Endothelial cell (in vitro differentiated cells): ENCODE results near the gene MAGIX. TPM values are rescaled to one million over a fixed set of nuclear protein-coding genes. Genes with fewer than 3 reads are reported as not detected.
"Not testable (repeated sequence)": the region's sequence is repeated elsewhere in the genome, so short reads cannot be mapped to it uniquely, and the experiment has no call there.

Source experiments
- DNase-seq: peaks from one replicate; pipeline ENCODE4 v3.0.0; 2021; ENCODE audit warnings: low spot score
- H3K27ac Mint-ChIP-seq: one replicate; pipeline ENCODE4 v1.8.0; 2021; ENCODE audit warnings: mixed read lengths, inconsistent platforms; ENCODE audit not compliant: unreplicated experiment
- H3K27me3 Mint-ChIP-seq: one replicate; pipeline ENCODE4 v1.8.0; 2021; ENCODE audit warnings: mild to moderate bottlenecking, moderate library complexity, mixed read lengths, inconsistent platforms; ENCODE audit not compliant: unreplicated experiment
- H3K36me3 Mint-ChIP-seq: one replicate; pipeline ENCODE4 v1.8.0; 2021; ENCODE audit warnings: mild to moderate bottlenecking, low read depth, mixed read lengths, inconsistent platforms; ENCODE audit not compliant: unreplicated experiment
- H3K4me1 Mint-ChIP-seq: one replicate; pipeline ENCODE4 v1.8.0; 2021; ENCODE audit warnings: mild to moderate bottlenecking, mixed read lengths, inconsistent platforms; ENCODE audit not compliant: unreplicated experiment
- H3K4me3 Mint-ChIP-seq: one replicate; pipeline ENCODE4 v1.8.0; 2021; ENCODE audit warnings: mild to moderate bottlenecking, mixed read lengths, inconsistent platforms; ENCODE audit not compliant: unreplicated experiment
- H3K9me3 Mint-ChIP-seq: one replicate; pipeline ENCODE4 v1.8.0; 2021; ENCODE audit warnings: mixed read lengths, inconsistent platforms; ENCODE audit not compliant: unreplicated experiment
- total RNA-seq: library from RNA; stranded (reverse); fragmentation: NEBNext Ultra II Directional; extraction: Animal tissue kit (Norgen Biotek cat#: 25700); gene quantifications from one replicate; pipeline ENCODE4 v1.2.1, GENCODE V29; 2021; ENCODE audit not compliant: unreplicated experiment
- TF ChIP-seq, protein P1 (sequence below): fragments of 200-600 bp; sonication (generic); IDR thresholded peaks from one replicate; pipeline ENCODE4 v1.5.0; 2021; ENCODE audit warnings: antibody characterized with exemption; ENCODE audit not compliant: unreplicated experiment

The MAGIX gene
- total RNA-seq, 1 donor from 2014 or later: 1.2 TPM

GRCh38 chrX:49122499-49122898 lies 40.1 kb upstream of the MAGIX start:
- Mint-ChIP-seq H3K27ac (no peak overlapping the region), H3K4me1 (peaks cover 9% of the 10 kb centered on the region), H3K4me3 (peak overlapping the region; percentile 99), H3K36me3 (peaks cover 20% of the 10 kb centered on the region), H3K9me3 (no peaks in the 10 kb centered on the region), H3K27me3 (peaks cover 4% of the 10 kb centered on the region)
- DNase-seq: no peak
- TF ChIP-seq, protein P1, sequence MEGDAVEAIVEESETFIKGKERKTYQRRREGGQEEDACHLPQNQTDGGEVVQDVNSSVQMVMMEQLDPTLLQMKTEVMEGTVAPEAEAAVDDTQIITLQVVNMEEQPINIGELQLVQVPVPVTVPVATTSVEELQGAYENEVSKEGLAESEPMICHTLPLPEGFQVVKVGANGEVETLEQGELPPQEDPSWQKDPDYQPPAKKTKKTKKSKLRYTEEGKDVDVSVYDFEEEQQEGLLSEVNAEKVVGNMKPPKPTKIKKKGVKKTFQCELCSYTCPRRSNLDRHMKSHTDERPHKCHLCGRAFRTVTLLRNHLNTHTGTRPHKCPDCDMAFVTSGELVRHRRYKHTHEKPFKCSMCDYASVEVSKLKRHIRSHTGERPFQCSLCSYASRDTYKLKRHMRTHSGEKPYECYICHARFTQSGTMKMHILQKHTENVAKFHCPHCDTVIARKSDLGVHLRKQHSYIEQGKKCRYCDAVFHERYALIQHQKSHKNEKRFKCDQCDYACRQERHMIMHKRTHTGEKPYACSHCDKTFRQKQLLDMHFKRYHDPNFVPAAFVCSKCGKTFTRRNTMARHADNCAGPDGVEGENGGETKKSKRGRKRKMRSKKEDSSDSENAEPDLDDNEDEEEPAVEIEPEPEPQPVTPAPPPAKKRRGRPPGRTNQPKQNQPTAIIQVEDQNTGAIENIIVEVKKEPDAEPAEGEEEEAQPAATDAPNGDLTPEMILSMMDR: no peak

- not testable (repeated sequence) for H3K36me3 Mint-ChIP-seq, H3K27ac Mint-ChIP-seq, H3K4me3 Mint-ChIP-seq, DNase-seq, H3K4me1 Mint-ChIP-seq, H3K9me3 Mint-ChIP-seq, H3K27me3 Mint-ChIP-seq
Observed at GRCh38 chrX:49127742-49128258, 34.8 kb upstream of the MAGIX start.

DNA sequence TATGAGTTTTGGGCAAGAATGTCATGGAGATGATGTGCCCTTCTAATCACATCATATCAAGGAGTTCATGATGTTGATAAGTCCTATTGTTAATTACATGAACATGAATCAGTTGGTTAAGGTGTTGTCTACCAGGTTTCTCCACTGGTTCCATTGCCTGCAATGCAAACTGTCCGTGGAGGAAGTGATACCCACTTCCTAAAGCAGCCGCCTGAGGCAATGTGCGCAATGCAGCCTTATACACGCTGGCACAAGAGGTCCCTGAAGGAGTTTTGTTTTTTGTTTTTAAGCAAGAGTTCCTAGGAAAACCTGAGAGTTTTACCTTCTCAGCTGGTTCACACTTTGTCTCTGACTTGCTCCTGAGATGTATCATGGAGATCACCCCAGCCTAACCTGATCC lies 33.1 kb upstream of the MAGIX start:
- DNase-seq: no peak
- H3K4me1 Mint-ChIP-seq: no peaks in the 10 kb centered on the region
- no peaks in the 10 kb centered on the region for H3K36me3 Mint-ChIP-seq
- no peaks in the 10 kb centered on the region for H3K27me3 Mint-ChIP-seq
- no peaks in the 10 kb centered on the region for H3K9me3 Mint-ChIP-seq
- H3K27ac Mint-ChIP-seq: no peak overlapping the region
- TF ChIP-seq, protein P1: no peak
- no peak overlapping the region for H3K4me3 Mint-ChIP-seq

DNA sequence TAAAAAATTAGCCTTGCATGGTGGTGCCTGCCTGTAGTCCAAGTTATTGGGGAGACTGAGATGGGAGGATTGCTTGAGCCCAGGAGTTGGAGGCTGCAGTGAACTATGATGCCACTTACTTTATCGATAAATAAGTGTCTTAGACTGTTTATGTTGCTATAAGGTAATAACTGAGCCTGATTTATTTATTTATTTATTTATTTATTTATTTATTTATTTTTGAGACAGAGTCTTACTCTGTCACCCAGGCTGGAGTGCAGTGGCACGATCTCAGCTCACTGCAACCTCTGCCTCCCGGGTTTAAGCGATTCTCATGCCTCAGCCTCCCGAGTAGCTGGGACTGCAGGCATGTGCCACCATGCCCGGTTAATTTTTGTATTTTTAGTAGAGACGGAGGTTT lies 30.3 kb upstream of the MAGIX start:
- H3K9me3 Mint-ChIP-seq, H3K27ac Mint-ChIP-seq, H3K27me3 Mint-ChIP-seq, H3K4me3 Mint-ChIP-seq, H3K4me1 Mint-ChIP-seq, DNase-seq, H3K36me3 Mint-ChIP-seq: not testable (repeated sequence)

- H3K36me3 Mint-ChIP-seq: peaks cover 5% of the 10 kb centered on the region
- H3K27ac Mint-ChIP-seq: no peak overlapping the region
- H3K4me3 Mint-ChIP-seq: no peak overlapping the region
- TF ChIP-seq, protein P1: no peak
- H3K9me3 Mint-ChIP-seq: peaks cover 3% of the 10 kb centered on the region
- peaks cover 2% of the 10 kb centered on the region for H3K27me3 Mint-ChIP-seq
- DNase-seq: no peak
- peaks cover 4% of the 10 kb centered on the region for H3K4me1 Mint-ChIP-seq
Observed at GRCh38 chrX:49133759-49134158, 28.8 kb upstream of the MAGIX start.

DNA sequence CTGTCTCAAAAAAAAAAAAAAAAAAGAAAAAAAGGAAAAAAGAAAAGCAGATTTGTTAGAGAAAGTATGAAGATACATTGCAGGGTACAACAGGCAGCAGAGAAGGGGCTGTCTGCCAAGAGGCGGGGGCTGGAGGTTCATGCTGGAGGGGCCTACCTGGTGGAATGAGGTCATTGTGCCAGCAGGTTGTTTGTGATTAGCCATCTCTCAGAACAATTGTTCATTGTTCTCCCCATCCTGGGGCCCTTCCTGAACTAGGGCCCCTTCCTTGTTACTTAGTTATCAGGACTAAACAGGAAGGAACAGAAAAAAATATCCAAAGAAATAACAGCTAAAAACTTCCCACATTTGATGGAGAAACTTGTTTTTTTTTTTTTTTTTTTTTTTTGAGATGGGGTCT lies 25.1 kb upstream of the MAGIX start:
- peak overlapping the region; percentile 94 for H3K27ac Mint-ChIP-seq
- peak; percentile 23 for DNase-seq
- peaks cover 2% of the 10 kb centered on the region for H3K27me3 Mint-ChIP-seq
- H3K36me3 Mint-ChIP-seq: peaks cover 18% of the 10 kb centered on the region
- TF ChIP-seq, protein P1: no peak
- H3K4me1 Mint-ChIP-seq: peaks cover 4% of the 10 kb centered on the region
- no peak overlapping the region for H3K4me3 Mint-ChIP-seq
- H3K9me3 Mint-ChIP-seq: peaks cover 6% of the 10 kb centered on the region
